H1 (cell line): Measurements from ENCODE around the gene SNRPA1. TPM values are rescaled to one million over a fixed set of nuclear protein-coding genes. Genes with fewer than 3 reads are reported as not detected.

Experiments
- CTCF ChIA-PET: fragments of 300-600 bp; sonication (Branson Sonifier 250); formaldehyde crosslinking; loops from one replicate; lab custom pipeline; 2021; ENCODE audit not compliant: partially characterized antibody; lab: Charles Lee
- POLR2A ChIA-PET: fragments of 300-600 bp; sonication (Branson Sonifier 250); formaldehyde crosslinking; loops from one replicate; lab custom pipeline; 2021; ENCODE audit warnings: inconsistent platforms; ENCODE audit not compliant: partially characterized antibody; lab: Charles Lee
- DNase-seq, 2 experiments: peaks; one replicate each; pipeline versions ENCODE4 v3.0.0 to v3.0.0-alpha.2; 2010 to 2022; ENCODE audit warnings: low spot score in 2 of 2, low read depth in 1 of 2, mixed read lengths in 1 of 2
- FAIRE-seq: peaks from 2 replicates; lab custom pipeline; 2011; peaks lifted over from hg19 to GRCh38; lab: Jason Lieb, UNC
- H2AFZ ChIP-seq: 2 replicates; pipeline ENCODE4 v1.8.1; 2012; ENCODE audit warnings: low read length, inconsistent platforms
- H2AK5ac ChIP-seq: 2 replicates; pipeline ENCODE4 v1.6.1; 2013; ENCODE audit warnings: low read depth, low read length
- H2BK120ac ChIP-seq: replicated peaks from 2 replicates; pipeline ENCODE3; 2013; ENCODE audit warnings: low read depth, low read length, inconsistent platforms
- H2BK12ac ChIP-seq: 2 replicates; pipeline ENCODE4 v1.6.1; 2013; ENCODE audit warnings: low read depth, low read length
- H2BK15ac ChIP-seq: 2 replicates; pipeline ENCODE4 v1.6.1; 2013; ENCODE audit warnings: low read length
- H2BK20ac ChIP-seq: 2 replicates; pipeline ENCODE4 v1.6.1; 2013; ENCODE audit warnings: low read length
- H2BK5ac ChIP-seq: 2 replicates; pipeline ENCODE4 v1.6.1; 2013; ENCODE audit warnings: low read depth, low read length
- H3K14ac ChIP-seq: 2 replicates; pipeline ENCODE4 v1.6.1; 2013; ENCODE audit warnings: inconsistent platforms; ENCODE audit not compliant: insufficient read length
- H3K18ac ChIP-seq: 2 replicates; pipeline ENCODE4 v1.6.1; 2013; ENCODE audit warnings: low read length; ENCODE audit errors: extremely low read depth
- H3K23ac ChIP-seq: 2 replicates; pipeline ENCODE4 v1.6.1; 2013; ENCODE audit warnings: inconsistent platforms; ENCODE audit not compliant: insufficient read length
- H3K23me2 ChIP-seq: 2 replicates; pipeline ENCODE4 v1.6.1; 2013; ENCODE audit warnings: low read depth, low read length
- H3K27ac ChIP-seq: 2 replicates; pipeline ENCODE4 v1.6.1; 2011; ENCODE audit warnings: low read depth, low read length, inconsistent platforms
- H3K27me3 ChIP-seq, 4 experiments: replicated peaks in 1 of 4; 1 replicate in 1 of 4; 2 replicates in 3 of 4; pipeline versions ENCODE4 v1.6.1 to v1.8.1; 2011 to 2013; ENCODE audit warnings: low read length in 3 of 4, mild to moderate bottlenecking in 3 of 4, inconsistent platforms in 2 of 4, mixed read lengths in 2 of 4, moderate library complexity in 1 of 4; ENCODE audit not compliant: control insufficient read depth in 3 of 4, insufficient read depth in 3 of 4; ENCODE audit errors: extremely low read depth in 1 of 4
- H3K36me3 ChIP-seq, 4 experiments: 2 replicates each; pipeline versions ENCODE4 v1.6.1 to v1.8.1; 2011 to 2013; ENCODE audit warnings: mild to moderate bottlenecking in 4 of 4, low read length in 3 of 4, moderate library complexity in 2 of 4, control low read depth in 1 of 4, inconsistent platforms in 1 of 4; ENCODE audit not compliant: insufficient read depth in 4 of 4, control insufficient read depth in 2 of 4
- H3K4ac ChIP-seq: replicated peaks from 2 replicates; pipeline ENCODE3; 2013; ENCODE audit warnings: low read length, low read depth, mixed read lengths, inconsistent platforms; ENCODE audit not compliant: insufficient read length
- H3K4me1 ChIP-seq, 4 experiments: replicated peaks in 1 of 4; 1 replicate in 1 of 4; 2 replicates in 3 of 4; pipeline versions ENCODE4 v1.6.1 to v1.8.1; 2011 to 2013; ENCODE audit warnings: low read length in 3 of 4, inconsistent platforms in 2 of 4, mixed read lengths in 1 of 4; ENCODE audit not compliant: insufficient read depth in 4 of 4, control insufficient read depth in 3 of 4
- H3K4me2 ChIP-seq, 2 experiments: 2 replicates each; pipeline versions ENCODE4 v1.6.1 to v1.8.1; 2011 to 2013; ENCODE audit warnings: low read depth in 2 of 2, low read length in 2 of 2, control low read depth in 1 of 2, inconsistent platforms in 1 of 2, mild to moderate bottlenecking in 1 of 2; ENCODE audit not compliant: insufficient read depth in 1 of 2
- H3K4me3 ChIP-seq, 4 experiments: fragments of 200-600, 300-600 bp in 1 of 4; sonication (generic), shearing (Covaris generic), sonication (Bioruptor Twin) in 1 of 4; 2 replicates each; pipeline versions ENCODE4 v1.5.1 to v1.8.1; 2011 to 2016; ENCODE audit warnings: low read length in 4 of 4, low read depth in 3 of 4, control low read depth in 2 of 4, inconsistent platforms in 2 of 4, mild to moderate bottlenecking in 2 of 4, mixed read lengths in 1 of 4, moderate library complexity in 1 of 4; ENCODE audit not compliant: insufficient read depth in 2 of 4; ENCODE audit errors: extremely low read depth in 1 of 4
- H3K56ac ChIP-seq: replicated peaks from 2 replicates; pipeline ENCODE3; 2013; ENCODE audit warnings: low read depth, mild to moderate bottlenecking, mixed read lengths, low read length, inconsistent platforms; ENCODE audit not compliant: insufficient read length
- H3K79me1 ChIP-seq: 2 replicates; pipeline ENCODE4 v1.6.1; 2013; ENCODE audit warnings: low read depth, low read length, control low read depth
- H3K79me2 ChIP-seq, 2 experiments: 2 replicates each; pipeline versions ENCODE4 v1.6.1 to v1.8.1; 2012 to 2013; ENCODE audit warnings: low read length in 2 of 2, mild to moderate bottlenecking in 2 of 2, inconsistent platforms in 1 of 2; ENCODE audit not compliant: insufficient read depth in 2 of 2, control insufficient read depth in 1 of 2
- H3K9ac ChIP-seq, 4 experiments: replicated peaks in 1 of 4; 1 replicate in 1 of 4; 2 replicates in 3 of 4; pipeline versions ENCODE4 v1.6.1 to v1.8.1; 2011 to 2013; ENCODE audit warnings: low read depth in 3 of 4, low read length in 3 of 4, control low read depth in 2 of 4, mild to moderate bottlenecking in 2 of 4, moderate library complexity in 2 of 4, inconsistent platforms in 1 of 4; ENCODE audit errors: extremely low read depth in 1 of 4
- H3K9me3 ChIP-seq, 2 experiments: 2 replicates each; pipeline versions ENCODE4 v1.6.1 to v1.8.1; 2012 to 2013; ENCODE audit warnings: mild to moderate bottlenecking in 2 of 2, moderate library complexity in 2 of 2, control low read depth in 1 of 2, inconsistent platforms in 1 of 2, low read depth in 1 of 2, low read length in 1 of 2, mixed read lengths in 1 of 2; ENCODE audit not compliant: insufficient read depth in 2 of 2
- H4K20me1 ChIP-seq, 2 experiments: replicated peaks in 1 of 2; 2 replicates each; pipeline versions ENCODE3 to v1.8.1; 2011 to 2013; ENCODE audit warnings: inconsistent platforms in 2 of 2, low read length in 2 of 2, mild to moderate bottlenecking in 1 of 2; ENCODE audit not compliant: insufficient read depth in 2 of 2, control insufficient read depth in 1 of 2
- H4K5ac ChIP-seq: 2 replicates; pipeline ENCODE4 v1.6.1; 2013; ENCODE audit warnings: low read length, low read depth, mixed read lengths, inconsistent platforms; ENCODE audit not compliant: insufficient read length
- H4K8ac ChIP-seq: 2 replicates; pipeline ENCODE4 v1.8.0; 2013; ENCODE audit warnings: mild to moderate bottlenecking, moderate library complexity, low read length, inconsistent platforms; ENCODE audit not compliant: insufficient read depth; ENCODE audit errors: extremely low read depth
- H4K91ac ChIP-seq: replicated peaks from 2 replicates; pipeline ENCODE3; 2013; ENCODE audit warnings: low read length, mixed read lengths, inconsistent platforms; ENCODE audit not compliant: insufficient read length
- BCL11A ChIP-seq, 2 experiments: IDR thresholded peaks; one replicate each; pipeline ENCODE4 v1.6.1; 2011; ENCODE audit warnings: low read depth in 2 of 2, low read length in 2 of 2, mild to moderate bottlenecking in 2 of 2
- CBX5 ChIP-seq: fragments of 300-800, 300-1000 bp; sonication (generic); IDR thresholded peaks from 2 replicates; pipeline ENCODE4 v1.7.1; 2016; ENCODE audit warnings: antibody characterized with exemption, low read length, low read depth
- CEBPB ChIP-seq: IDR thresholded peaks from 2 replicates; pipeline ENCODE4 v1.6.1; 2012; ENCODE audit warnings: low read depth, low read length
- EP300 ChIP-seq, 2 experiments: IDR thresholded peaks; 1 replicate in 1 of 2; 2 replicates in 1 of 2; pipeline ENCODE4 v1.6.1; 2011 to 2012; ENCODE audit warnings: low read depth in 2 of 2, low read length in 2 of 2, mild to moderate bottlenecking in 2 of 2, borderline replicate concordance in 1 of 2, inconsistent platforms in 1 of 2, moderate library complexity in 1 of 2
- FOSL1 ChIP-seq: IDR thresholded peaks from 2 replicates; pipeline ENCODE4 v1.6.1; 2011; ENCODE audit warnings: mild to moderate bottlenecking, low read depth, low read length, moderate library complexity; ENCODE audit not compliant: insufficient read depth
- GTF2F1 ChIP-seq: IDR thresholded peaks from 2 replicates; pipeline ENCODE4 v1.6.1; 2012; ENCODE audit warnings: low read depth, low read length, improper control_type of control experiment, borderline replicate concordance
- POLR2A ChIP-seq, 2 experiments: IDR thresholded peaks; 1 replicate in 1 of 2; 2 replicates in 1 of 2; pipeline ENCODE4 v1.6.1; 2011; ENCODE audit warnings: low read depth in 2 of 2, low read length in 2 of 2, mild to moderate bottlenecking in 2 of 2; ENCODE audit errors: control extremely low read depth in 1 of 2
- RFX5 ChIP-seq: IDR thresholded peaks from 2 replicates; pipeline ENCODE4 v1.6.1; 2011; ENCODE audit warnings: low read depth, low read length, improper control_type of control experiment, borderline replicate concordance
- TAF1 ChIP-seq: IDR thresholded peaks from 2 replicates; pipeline ENCODE4 v1.6.1; 2011; ENCODE audit warnings: mild to moderate bottlenecking, low read depth, low read length
- TAF7 ChIP-seq: optimal IDR thresholded peaks from 2 replicates; pipeline ENCODE3; 2011; ENCODE audit warnings: low read depth, mild to moderate bottlenecking, inconsistent platforms, low read length, moderate library complexity, borderline replicate concordance
- TBP ChIP-seq: IDR thresholded peaks from 2 replicates; pipeline ENCODE4 v1.6.1; 2011; ENCODE audit warnings: low read depth, low read length, improper control_type of control experiment
- TCF12 ChIP-seq: IDR thresholded peaks from 2 replicates; pipeline ENCODE4 v1.6.1; 2011; ENCODE audit warnings: low read depth, mild to moderate bottlenecking, low read length
- WGBS, 2 experiments: shearing (Covaris generic) in 1 of 2; methylation state at CpG; one replicate each; pipeline versions ENCODE4 v1.1.6 to v1.1.7; 2013 to 2015; ENCODE audit warnings: low lambda C conversion rate in 2 of 2, mixed read lengths in 2 of 2, inconsistent platforms in 1 of 2, low coverage in 1 of 2, missing lambda C conversion rate in 1 of 2; ENCODE audit not compliant: insufficient replicate concordance in 2 of 2, insufficient coverage in 1 of 2, insufficient read length in 1 of 2; ENCODE audit errors: extremely low coverage in 1 of 2, missing lambda C conversion rate in 1 of 2; 5-methylcytosine and 5-hydroxymethylcytosine counted together
- polyA plus RNA-seq, 7 experiments: library from polyadenylated mRNA; depleted of rRNA in 3 of 7; stranded (reverse) in 5 of 7; unstranded in 2 of 7; fragments of >200 nt in 5 of 7; fragments of 200-250 nt in 2 of 7; gene quantifications; 1 replicate in 5 of 7; 2 replicates in 1 of 7; 4 replicates in 1 of 7; pipeline versions ENCODE4 v1.2.1 to v1.2.3, GENCODE V29; 2011 to 2013; ENCODE audit warnings: missing spikeins in 2 of 7, mixed read lengths in 2 of 7
- total RNA-seq: library from RNA; stranded (reverse); fragmentation: NEBNext Ultra II Directional; extraction: Animal tissue kit (Norgen Biotek cat#: 25700); gene quantifications from 2 replicates; pipeline ENCODE4 v1.2.1, GENCODE V29; 2021
- TF ChIP-seq, protein P1 (sequence below): IDR thresholded peaks from 2 replicates; pipeline ENCODE4 v1.6.1; 2012; ENCODE audit warnings: low read length, inconsistent platforms

Gene SNRPA1
- total and polyA plus RNA-seq, 2 of the 8 experiments (the other 6 are each of a cell fraction or from before 2014, with no cell fraction given) = 140 to 221 TPM

DNA sequence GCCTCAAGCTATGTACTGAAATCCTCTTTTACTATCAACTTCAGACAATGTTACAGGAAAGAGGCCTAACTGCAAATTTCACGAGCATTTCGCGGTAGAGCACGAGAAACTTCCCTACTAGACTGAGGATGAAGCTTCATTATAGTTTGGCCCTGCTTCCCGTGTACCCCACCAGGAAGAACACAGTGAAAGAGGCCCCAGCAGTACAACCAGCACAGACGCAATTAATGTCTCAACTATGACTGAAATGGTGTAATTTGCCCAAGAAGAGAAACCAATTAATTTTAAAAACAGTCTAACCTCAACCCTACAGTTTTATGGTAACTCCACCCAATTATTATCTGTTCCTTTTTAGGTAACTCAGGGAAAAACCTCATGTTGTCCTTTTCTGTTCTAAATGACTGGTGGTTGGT, 55.3 kb downstream of the SNRPA1 start:
- no peak overlapping the region for H3K56ac ChIP-seq
- H3K4me2 ChIP-seq = no peak overlapping the region
- H2BK120ac ChIP-seq = no peak overlapping the region
- peaks cover 3 to 18% (median 8%) of the 10 kb centered on the region in 4 experiments; a peak in 5 of 7 replicates for H3K4me1 ChIP-seq
- no peak overlapping the region for H3K4ac ChIP-seq
- peaks cover 20% of the 10 kb centered on the region for H3K79me1 ChIP-seq
- H2BK12ac ChIP-seq = no peak overlapping the region
- H3K79me2 ChIP-seq = peaks cover 39 to 94% of the 10 kb centered on the region in 2 experiments
- H2BK15ac ChIP-seq = no peak overlapping the region
- FAIRE-seq = no peak
- H3K4me3 ChIP-seq = no peak overlapping the region
- WGBS, 2 experiments = 87% methylated on average over 6 of the region's 6 CpGs; no CpG with 5 or more reads in 1 of the 2 experiments
- DNase-seq = no peak
- no peak overlapping the region for H3K9ac ChIP-seq
- POLR2A ChIA-PET = interaction anchor here (1.1 to 1.2 kb wide), 2 partner anchors 11 to 14 kb away, joined by 4 to 7 read pairs; no protein-coding TSS in a partner anchor
- H2BK20ac ChIP-seq = no peak overlapping the region
- H3K23ac ChIP-seq = no peak overlapping the region
- no peak overlapping the region for H2BK5ac ChIP-seq
- H3K27me3 ChIP-seq = no peaks in the 10 kb centered on the region
- H3K9me3 ChIP-seq = no peaks in the 10 kb centered on the region
- no peak overlapping the region for H3K18ac ChIP-seq
- no peak overlapping the region for H4K5ac ChIP-seq
- H3K23me2 ChIP-seq = no peaks in the 10 kb centered on the region
- H4K91ac ChIP-seq = no peak overlapping the region
- peaks cover 2 to 7% (median 4%) of the 10 kb centered on the region in 4 experiments; a peak in 4 of 8 replicates for H3K36me3 ChIP-seq
- H4K8ac ChIP-seq = no peak overlapping the region
- no peak overlapping the region for H3K14ac ChIP-seq
- no peak overlapping the region for H2AFZ ChIP-seq
- peaks cover 28 to 29% of the 10 kb centered on the region in 2 experiments for H4K20me1 ChIP-seq
- no peak overlapping the region for H2AK5ac ChIP-seq
- CTCF ChIA-PET = interaction anchor here (0.6 to 4.6 kb wide), 11 partner anchors 12 to 231 kb away, joined by 3 to 27 read pairs (median 4); no protein-coding TSS in a partner anchor
- H3K27ac ChIP-seq = no peak overlapping the region
- TF ChIP-seq FOSL1 = no peak
- no peak for TF ChIP-seq RFX5
- no peak for TF ChIP-seq BCL11A (IDR thresholded peaks at IDR 0.05; ENCODE audit: low read depth in 2 of 2, low read length in 2 of 2)
- no peak for TF ChIP-seq TAF7
- TF ChIP-seq EP300 (IDR thresholded peaks at IDR 0.05; ENCODE audit: borderline replicate concordance in 1 of 2, low read depth in 2 of 2, low read length in 2 of 2) = no peak
- TF ChIP-seq POLR2A (IDR thresholded peaks at IDR 0.05; ENCODE audit: control extremely low read depth in 1 of 2, low read depth in 2 of 2, low read length in 2 of 2) = no peak
- no peak for TF ChIP-seq GTF2F1
- no peak for TF ChIP-seq CEBPB
- TF ChIP-seq, protein P1, sequence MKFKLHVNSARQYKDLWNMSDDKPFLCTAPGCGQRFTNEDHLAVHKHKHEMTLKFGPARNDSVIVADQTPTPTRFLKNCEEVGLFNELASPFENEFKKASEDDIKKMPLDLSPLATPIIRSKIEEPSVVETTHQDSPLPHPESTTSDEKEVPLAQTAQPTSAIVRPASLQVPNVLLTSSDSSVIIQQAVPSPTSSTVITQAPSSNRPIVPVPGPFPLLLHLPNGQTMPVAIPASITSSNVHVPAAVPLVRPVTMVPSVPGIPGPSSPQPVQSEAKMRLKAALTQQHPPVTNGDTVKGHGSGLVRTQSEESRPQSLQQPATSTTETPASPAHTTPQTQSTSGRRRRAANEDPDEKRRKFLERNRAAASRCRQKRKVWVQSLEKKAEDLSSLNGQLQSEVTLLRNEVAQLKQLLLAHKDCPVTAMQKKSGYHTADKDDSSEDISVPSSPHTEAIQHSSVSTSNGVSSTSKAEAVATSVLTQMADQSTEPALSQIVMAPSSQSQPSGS = no peak
- TF ChIP-seq TCF12 = no peak
- no peak for TF ChIP-seq TBP
- TF ChIP-seq TAF1 = no peak
- TF ChIP-seq CBX5 = no peak
